Measurements from ENCODE around the gene ECHDC3.
"Not testable (repeated sequence)": the region's sequence is repeated elsewhere in the genome, so short reads cannot be mapped to it uniquely, and the experiment has no call there.

Gene ECHDC3

GRCh38 chr10:11715815-11716494 is 26.2 kb upstream of the ECHDC3 start:
- DNase-seq (ENCODE audit: low spot score) (peak; percentile 39), FAIRE-seq (no peak)

DNA sequence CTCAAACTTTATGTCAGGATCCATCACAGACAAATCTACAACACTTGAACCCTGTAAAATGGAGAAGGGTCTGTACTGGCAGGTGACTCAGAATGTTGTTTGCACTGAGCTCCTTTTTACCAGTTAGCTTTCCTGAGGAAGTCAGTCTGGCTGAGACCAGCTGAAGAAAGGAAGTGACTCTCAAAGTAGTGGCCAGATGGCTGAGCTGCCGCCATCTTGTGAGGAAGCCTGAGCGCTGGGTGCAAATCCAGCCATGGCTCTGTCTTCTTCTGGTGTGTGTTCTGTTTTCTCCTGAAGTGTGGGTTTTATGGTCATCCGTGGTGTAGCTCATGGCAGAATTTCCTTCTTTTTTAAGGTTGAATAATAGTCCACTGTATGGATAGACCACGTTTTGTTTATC is 25.5 kb upstream of the ECHDC3 start:
- FAIRE-seq (no peak), DNase-seq (ENCODE audit: low spot score) (no peak)

- DNase-seq (ENCODE audit: low spot score) (no peak), FAIRE-seq (no peak)
These were observed 22.5 kb upstream of the ECHDC3 start for GRCh38 chr10:11719496-11720259.

GRCh38 chr10:11720260-11720741 is 21.9 kb upstream of the ECHDC3 start:
- no peak for FAIRE-seq
- DNase-seq (ENCODE audit: low spot score) = no peak

GRCh38 chr10:11721806-11722205 is 20.4 kb upstream of the ECHDC3 start:
- FAIRE-seq = no peak
- DNase-seq (ENCODE audit: low spot score) = no peak

- FAIRE-seq (no peak), DNase-seq (ENCODE audit: low spot score) (no peak)
These were observed 18.8 kb upstream of the ECHDC3 start for GRCh38 chr10:11723359-11723758.

DNA sequence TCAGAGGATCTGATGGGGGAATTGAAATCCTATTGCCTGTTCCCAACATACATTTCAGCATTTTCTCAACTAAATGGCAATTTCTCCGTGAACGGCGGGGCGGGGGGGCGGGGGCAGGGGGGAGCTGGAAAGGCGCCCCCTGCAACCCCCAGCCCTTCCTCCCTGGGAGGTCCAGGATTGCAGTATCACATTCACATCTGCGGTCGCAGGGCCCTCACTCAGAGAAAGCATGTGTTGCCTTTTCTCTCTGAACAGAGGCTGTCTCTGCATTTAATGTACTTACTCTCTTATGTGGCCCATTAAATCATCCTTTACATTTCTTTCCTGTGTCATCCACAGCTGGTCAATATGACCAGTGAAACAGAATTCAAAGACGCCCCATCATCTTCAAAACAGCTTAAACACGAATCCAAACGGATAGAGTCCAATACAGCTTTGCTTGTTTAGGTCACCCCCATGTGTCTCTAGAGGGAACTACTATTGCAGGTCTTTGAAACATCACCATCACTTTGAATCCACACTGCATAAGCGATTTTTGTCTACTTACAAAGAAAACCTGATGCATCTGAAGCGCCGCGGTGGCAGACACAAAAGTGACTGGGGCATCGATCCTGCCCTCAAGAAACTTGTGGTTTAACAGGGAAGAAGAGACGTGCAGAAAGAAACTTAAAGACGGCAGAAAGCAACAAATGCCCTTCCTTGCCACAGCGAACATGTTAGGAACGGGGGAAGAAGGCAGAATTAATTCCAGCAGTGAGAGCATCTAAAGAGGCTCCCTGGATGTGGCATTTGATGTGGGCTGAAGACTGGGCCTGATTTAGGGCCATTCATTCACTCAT is 17.0 kb upstream of the ECHDC3 start:
- FAIRE-seq = no peak
- peak; percentile 40 for DNase-seq (ENCODE audit: low spot score)

DNA sequence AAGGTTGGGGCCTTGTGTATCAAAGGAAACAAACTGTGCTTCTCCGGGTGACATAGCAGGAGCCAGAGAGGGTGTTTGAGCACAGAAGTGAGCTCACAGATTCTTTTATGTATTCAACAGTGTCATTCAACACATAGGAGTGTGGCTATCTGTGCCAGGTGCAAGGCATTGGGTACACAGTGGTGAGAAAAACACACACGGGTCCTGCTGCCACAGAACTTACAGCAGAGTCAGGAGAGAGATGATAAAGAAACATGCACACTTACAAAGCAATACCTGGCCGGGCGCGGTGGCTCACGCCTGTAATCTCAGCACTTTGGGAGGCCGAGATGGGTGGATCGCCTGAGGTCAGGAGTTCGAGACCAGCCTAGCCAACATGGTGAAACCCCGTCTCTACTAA is 16.3 kb upstream of the ECHDC3 start:
- FAIRE-seq (no peak), DNase-seq (ENCODE audit: low spot score) (no peak)

- no peak for FAIRE-seq
These were observed 14.6 kb upstream of the ECHDC3 start for GRCh38 chr10:11727563-11727962.

DNA sequence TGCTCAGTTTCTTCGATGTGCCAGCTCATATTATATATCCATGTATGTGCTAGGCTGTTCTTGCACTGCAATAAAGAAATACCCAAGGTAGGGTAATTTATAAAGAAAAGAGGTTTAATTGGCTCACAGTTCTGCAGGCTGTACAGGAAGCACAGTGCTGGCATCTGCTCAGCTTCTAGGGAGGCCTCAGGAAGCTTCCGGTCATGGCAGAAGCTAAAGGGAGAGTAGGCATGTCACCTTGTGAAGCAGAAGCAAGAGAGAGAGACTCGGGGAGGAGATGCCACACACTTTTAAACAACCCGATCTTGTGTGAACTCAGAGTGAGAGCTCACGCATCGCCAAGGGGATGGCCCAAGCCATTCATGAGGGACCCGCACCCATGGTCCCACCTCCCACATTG is 13.8 kb upstream of the ECHDC3 start:
- FAIRE-seq (no peak), DNase-seq (ENCODE audit: low spot score) (no peak)

More at GRCh38 chr10:11727563-11727962, 14.6 kb upstream of the ECHDC3 start:
- no peak for DNase-seq (ENCODE audit: low spot score)

- DNase-seq (ENCODE audit: low spot score) (no peak), FAIRE-seq (no peak)
These were observed 12.3 kb upstream of the ECHDC3 start for GRCh38 chr10:11729790-11730315.

GRCh38 chr10:11730779-11731178 is 11.4 kb upstream of the ECHDC3 start:
- DNase-seq (ENCODE audit: low spot score) (no peak), FAIRE-seq (no peak)

DNA sequence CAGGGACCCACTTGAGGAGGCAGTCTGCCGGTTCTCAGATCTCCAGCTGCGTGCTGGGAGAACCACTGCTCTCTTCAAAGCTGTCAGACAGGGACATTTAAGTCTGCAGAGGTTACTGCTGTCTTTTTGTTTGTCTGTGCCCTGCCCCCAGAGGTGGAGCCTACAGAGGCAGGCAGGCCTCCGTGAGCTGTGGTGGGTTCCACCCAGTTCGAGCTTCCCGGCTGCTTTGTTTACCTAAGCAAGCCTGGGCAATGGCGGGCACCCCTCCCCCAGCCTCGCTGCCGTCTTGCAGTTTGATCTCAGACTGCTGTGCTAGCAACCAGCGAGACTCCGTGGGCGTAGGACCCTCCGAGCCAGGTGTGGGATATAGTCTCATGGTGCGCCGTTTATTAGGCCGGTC is 5.4 kb upstream of the ECHDC3 start:
- not testable (repeated sequence) for FAIRE-seq; DNase-seq (ENCODE audit: low spot score)

GRCh38 chr10:11737258-11738032 is 4.7 kb upstream of the ECHDC3 start:
- not testable (repeated sequence) for DNase-seq (ENCODE audit: low spot score); FAIRE-seq

DNA sequence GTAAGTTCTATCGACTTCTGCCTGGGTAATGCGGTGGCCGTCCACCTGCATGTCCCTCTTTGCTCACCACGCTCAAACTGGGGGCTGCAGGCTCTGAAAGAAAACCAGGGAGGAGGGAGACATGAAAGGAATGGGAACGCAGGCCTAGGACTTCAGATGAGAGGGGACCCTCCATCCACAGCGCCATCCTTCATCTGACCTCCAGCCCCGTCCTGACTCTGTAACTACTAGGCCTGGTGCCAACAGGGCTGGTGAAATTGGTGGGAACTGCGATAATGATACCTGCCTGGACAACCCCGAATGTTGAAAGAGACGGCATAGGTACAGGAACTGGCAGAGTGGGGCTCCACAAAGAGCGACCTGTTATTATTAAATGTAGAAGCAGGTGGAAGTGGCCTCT is 1.3 kb upstream of the ECHDC3 start:
- FAIRE-seq (no peak), DNase-seq (ENCODE audit: low spot score) (no peak)

GRCh38 chr10:11741608-11742007 is 574 bp upstream of the ECHDC3 start:
- no peak for DNase-seq (ENCODE audit: low spot score)
- FAIRE-seq = no peak

DNA sequence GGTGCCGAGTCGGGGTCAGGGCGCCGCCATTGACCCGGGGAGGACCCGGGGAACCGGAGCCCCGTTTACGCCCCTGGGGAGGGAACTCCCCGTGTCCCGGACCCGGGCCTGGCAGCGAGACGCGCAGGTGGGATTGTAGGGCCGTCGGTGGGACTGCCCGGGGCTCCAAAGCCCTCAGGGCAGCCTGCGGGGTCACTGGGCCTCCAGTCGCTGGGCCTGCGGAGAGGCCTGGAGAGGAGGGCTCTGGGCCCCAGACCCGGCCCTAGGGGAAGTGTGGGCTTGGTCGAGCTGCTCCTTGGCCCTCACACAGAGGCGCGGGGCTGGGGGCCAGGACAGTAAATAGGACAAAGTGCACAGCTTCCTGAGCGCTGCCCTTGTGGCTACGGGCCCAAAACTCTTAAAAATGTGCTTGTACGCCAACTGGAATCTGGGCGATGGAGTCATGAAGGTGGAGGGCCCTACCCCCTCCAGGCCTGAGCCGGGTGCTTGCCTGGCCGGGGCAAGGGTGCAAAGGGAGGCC is 657 bp downstream of the ECHDC3 start:
- no peak for FAIRE-seq

DNA sequence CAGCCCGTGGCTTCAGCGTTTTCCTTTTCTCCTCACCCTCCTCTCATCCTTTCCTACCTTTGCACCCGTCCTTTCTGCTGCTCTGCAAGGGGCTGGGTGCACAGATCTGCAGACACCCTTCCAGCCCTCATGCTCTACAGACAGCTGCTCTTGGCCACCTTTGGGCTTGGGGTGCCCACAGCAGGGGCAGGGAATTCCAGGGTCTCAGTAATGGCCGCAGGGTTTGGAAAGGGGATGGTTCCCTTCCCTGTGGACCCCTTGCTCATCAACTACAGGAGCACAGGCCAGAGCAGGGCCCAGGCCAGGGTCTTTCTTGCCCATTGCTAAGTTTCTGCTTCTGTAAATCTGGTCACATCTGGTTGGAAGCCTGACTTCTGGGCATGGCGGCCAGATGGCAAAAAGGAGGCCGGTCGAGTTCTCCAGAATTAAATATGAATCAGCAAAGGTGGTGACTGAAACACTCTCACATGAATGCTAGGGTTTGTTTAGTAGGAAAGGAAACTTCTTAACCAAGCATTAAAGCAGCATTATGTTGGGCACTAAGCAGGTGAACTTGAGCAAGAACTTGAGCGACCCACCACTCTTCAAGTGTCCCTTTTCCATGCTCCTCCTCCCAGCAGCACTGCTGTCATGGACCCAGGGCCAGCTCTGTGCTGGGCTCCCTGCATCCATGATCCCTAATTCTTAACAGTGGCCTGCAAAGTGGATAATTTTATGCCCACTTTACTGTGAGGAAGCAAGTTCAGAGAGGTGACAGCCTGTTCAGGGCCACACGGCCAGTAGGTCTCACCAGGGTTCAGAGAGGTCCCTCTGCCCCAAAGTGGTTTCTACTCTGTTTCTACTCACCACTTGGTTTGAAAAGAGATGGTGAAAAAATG is 1.5 kb downstream of the ECHDC3 start:
- DNase-seq (ENCODE audit: low spot score) = no peak
- FAIRE-seq = no peak

More for the DNA sequence above, 657 bp downstream of the ECHDC3 start:
- DNase-seq (ENCODE audit: low spot score) = peak; percentile 31

GRCh38 chr10:11745045-11745444 is 2.9 kb downstream of the ECHDC3 start:
- no peak for DNase-seq (ENCODE audit: low spot score)
- no peak for FAIRE-seq
